Stomach (tissue), 9 donors: Measurements from ENCODE around the gene COL21A1. TPM values are rescaled to one million over a fixed set of nuclear protein-coding genes. Genes with fewer than 3 reads are reported as not detected.

Experiments used
- DNase-seq, 2 donors: peaks; one replicate each; pipeline versions ENCODE4 v3.0.0 to v3.0.0-alpha.2; 2013 to 2019
- H3K27ac ChIP-seq, 5 donors: fragments of 200-600 bp in 4 of 5; sonication (generic) in 4 of 5; one replicate each; pipeline ENCODE4 v1.5.1; 2013 to 2019; ENCODE audit warnings: mild to moderate bottlenecking in 1 of 5, moderate library complexity in 1 of 5
- H3K27me3 ChIP-seq, 3 donors: fragments of 200-600 bp; sonication (generic); one replicate each; pipeline ENCODE4 v1.5.1; 2017 to 2019; ENCODE audit warnings: mixed run types in 1 of 3
- H3K36me3 ChIP-seq, 4 donors: fragments of 200-600 bp; sonication (generic); 1 replicate in 3 of 4; 2 replicates in 1 of 4; pipeline ENCODE4 v1.5.1; 2016 to 2019
- H3K4me1 ChIP-seq, 4 donors: fragments of 200-600 bp; sonication (generic); one replicate each; pipeline ENCODE4 v1.5.1; 2016 to 2019
- H3K4me3 ChIP-seq, 4 donors: fragments of 200-600 bp; sonication (generic) in 3 of 4; one replicate each; pipeline ENCODE4 v1.5.1; 2016 to 2019; ENCODE audit warnings: mild to moderate bottlenecking in 1 of 4
- H3K9me3 ChIP-seq, 4 donors: fragments of 200-600 bp; sonication (generic); one replicate each; pipeline ENCODE4 v1.5.1; 2016 to 2019
- CTCF ChIP-seq, 7 experiments: fragments of 450-650 bp in 4 of 7; fragments of 200-600 bp in 3 of 7; sonication (generic) in 3 of 7; IDR thresholded peaks; one replicate each; pipeline ENCODE4 v1.5.1; 2016 to 2019; ENCODE audit warnings: antibody characterized with exemption in 7 of 7, control low read depth in 2 of 7, mild to moderate bottlenecking in 1 of 7
- EP300 ChIP-seq: sonication (generic); formaldehyde crosslinking; IDR thresholded peaks from one replicate; pipeline ENCODE4 v1.6.1; 2017; ENCODE audit warnings: antibody characterized with exemption
- POLR2A ChIP-seq, 4 donors: fragments of 450-650 bp; IDR thresholded peaks; one replicate each; pipeline ENCODE4 v1.6.1; 2016; ENCODE audit warnings: antibody characterized with exemption in 4 of 4, control low read depth in 2 of 4, mild to moderate bottlenecking in 1 of 4, moderate library complexity in 1 of 4
- POLR2AphosphoS5 ChIP-seq, 3 donors: sonication (generic); formaldehyde crosslinking; IDR thresholded peaks; one replicate each; pipeline ENCODE4 v1.6.1; 2016; ENCODE audit warnings: antibody characterized with exemption in 3 of 3
- WGBS, 5 donors: extraction: QIAGEN DNeasy Blood & Tissue Kit in 3 of 5; methylation state at CpG; one replicate each; pipeline versions ENCODE4 v1.1.5 to v1.1.7; 2013 to 2018; 5-methylcytosine and 5-hydroxymethylcytosine counted together
- intact Hi-C: fragments of 100-400 bp; cut with DNase I; formaldehyde crosslinking; loops from one replicate; pipeline ENCODE4 v1.15.1; 2023; ENCODE audit warnings: low total_unique reads
- polyA plus RNA-seq, 3 donors: library from polyadenylated mRNA; stranded (reverse); fragments of 200-250 nt; gene quantifications; one replicate each; pipeline ENCODE4 v1.2.3, GENCODE V29; 2013
- total RNA-seq, 5 donors: library from RNA; depleted of rRNA; stranded (reverse); fragments of >200 nt; gene quantifications; one replicate each; pipeline versions ENCODE4 v1.1.0 to v1.2.3, GENCODE V29; 2014 to 2016
- donor health status: healthy with polysubstance abuse.
- donor health status: Bipolar disorder and iron deficiency.
- donor health status: healthy.

The COL21A1 gene
- total and polyA plus RNA-seq, 8 donors: 0.31 to 69.4 (median 4.1) TPM; not detected in 1

DNA sequence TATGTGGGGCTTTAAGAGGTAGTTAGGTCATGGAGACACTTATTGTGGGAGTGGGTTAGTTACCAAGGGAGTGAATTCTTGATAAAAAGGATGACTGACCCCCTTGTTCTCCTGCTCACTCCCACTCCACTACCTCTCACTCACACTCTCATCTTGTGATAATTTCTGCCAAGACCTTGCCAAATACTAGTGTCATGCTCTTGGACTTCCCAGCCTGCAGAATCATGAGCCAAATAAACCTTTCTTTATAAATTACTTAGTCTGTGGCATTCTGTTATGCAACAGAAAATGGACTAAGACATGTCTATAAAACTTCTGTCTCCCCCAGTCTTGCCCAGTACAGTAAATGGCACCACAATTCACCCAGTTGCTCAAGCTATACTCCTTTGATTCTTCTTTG is 93.3 kb downstream of the COL21A1 start:
- TF ChIP-seq EP300: no peak
- intact Hi-C loops: no loop called here
- H3K27me3 ChIP-seq: no peaks in the 10 kb centered on the region
- no peak overlapping the region for H3K4me3 ChIP-seq
- H3K9me3 ChIP-seq: peaks cover 0 to 29% (median 16%) of the 10 kb centered on the region in 4 donors
- no peak for DNase-seq
- H3K27ac ChIP-seq: no peak overlapping the region
- H3K36me3 ChIP-seq: peaks cover 0 to 13% (median 0%) of the 10 kb centered on the region in 4 donors
- H3K4me1 ChIP-seq: no peaks in the 10 kb centered on the region

DNA sequence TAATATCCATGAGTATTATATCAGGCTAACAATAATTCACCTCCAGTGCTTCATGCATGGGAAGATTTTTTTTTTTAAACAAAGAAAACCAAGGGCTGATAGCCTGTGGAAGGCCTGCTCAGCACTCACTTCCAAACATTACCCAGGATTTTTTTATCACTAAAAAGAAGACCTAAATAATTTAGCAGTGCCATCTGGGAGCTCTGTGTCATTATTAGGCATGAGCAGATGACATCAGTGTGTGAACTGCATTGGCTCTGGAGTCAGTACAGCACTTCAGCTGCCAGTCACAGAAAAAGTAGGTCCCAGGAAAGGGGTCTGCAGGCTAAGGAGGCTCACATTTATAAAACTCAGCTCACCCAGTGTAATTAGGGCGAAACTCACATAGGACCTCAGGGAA is 94.8 kb downstream of the COL21A1 start:
- H3K36me3 ChIP-seq: peaks cover 0 to 13% (median 0%) of the 10 kb centered on the region in 4 donors

GRCh38 chr6:56151609-56152224 is 95.7 kb downstream of the COL21A1 start:
- DNase-seq: peak in 1 of 2 donors; percentile 6
- TF ChIP-seq CTCF (IDR thresholded peaks at IDR 0.05): no peak
- TF ChIP-seq POLR2AphosphoS5 (IDR thresholded peaks at IDR 0.05): no peak
- TF ChIP-seq EP300: no peak
- no peak for TF ChIP-seq POLR2A (IDR thresholded peaks at IDR 0.05)
- 72 to 86% (median 79%) methylated on average over 3 of the region's 3 CpGs for WGBS, 5 donors
- no peak overlapping the region for H3K27ac ChIP-seq
- no peaks in the 10 kb centered on the region for H3K27me3 ChIP-seq
- peaks cover 0 to 13% (median 0%) of the 10 kb centered on the region in 4 donors for H3K36me3 ChIP-seq
- no peak overlapping the region for H3K4me3 ChIP-seq
- no peaks in the 10 kb centered on the region for H3K4me1 ChIP-seq
- H3K9me3 ChIP-seq: peaks cover 0 to 29% (median 16%) of the 10 kb centered on the region in 4 donors
- intact Hi-C loops: no loop called here

More for the DNA sequence above, 94.8 kb downstream of the COL21A1 start:
- intact Hi-C loops: no loop called here
- Histone ChIP-seq H3K4me1 (no peaks in the 10 kb centered on the region), H3K9me3 (peaks cover 0 to 29% (median 16%) of the 10 kb centered on the region in 4 donors), H3K27ac (no peak overlapping the region), H3K4me3 (no peak overlapping the region), H3K27me3 (no peaks in the 10 kb centered on the region)
- TF ChIP-seq CTCF (IDR thresholded peaks at IDR 0.05) (no peak), POLR2AphosphoS5 (IDR thresholded peaks at IDR 0.05) (no peak), POLR2A (IDR thresholded peaks at IDR 0.05) (no peak), EP300 (no peak)
- no peak for DNase-seq
- WGBS, 5 donors: 79 to 93% (median 91%) methylated on average over 1 of the region's 1 CpG

DNA sequence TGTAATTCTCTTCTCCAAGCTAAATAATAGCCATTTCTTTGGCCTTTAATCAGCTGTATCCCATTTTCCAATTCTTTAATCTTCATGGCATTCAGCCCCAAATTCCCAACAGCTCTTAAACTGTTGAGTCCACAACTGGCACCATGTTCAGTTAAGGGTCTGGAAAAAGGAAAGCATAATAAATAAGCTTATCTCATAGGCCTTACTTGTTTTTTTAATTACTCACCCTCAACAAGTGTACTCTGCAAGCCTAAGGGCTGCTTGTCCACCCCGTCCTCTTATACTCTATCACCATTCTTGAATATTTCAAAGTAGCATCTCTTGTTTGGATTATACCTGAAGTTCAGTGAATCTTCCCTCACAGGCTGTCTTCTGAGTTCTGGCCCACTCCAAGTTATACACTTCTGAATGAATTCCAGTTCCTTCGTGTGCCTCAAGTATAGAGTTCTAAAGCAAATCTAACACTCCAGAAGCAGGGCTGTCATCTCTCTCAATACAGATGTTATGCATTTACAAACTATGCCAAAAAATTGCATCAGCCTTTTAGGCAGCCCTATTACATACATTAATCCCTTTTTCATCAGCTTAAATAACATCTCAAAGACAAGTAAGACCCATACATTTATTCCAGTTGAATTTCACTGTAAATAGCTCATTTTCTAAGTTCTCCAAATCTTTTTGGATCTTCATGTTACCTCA is 98.7 kb downstream of the COL21A1 start:
- TF ChIP-seq POLR2AphosphoS5 (IDR thresholded peaks at IDR 0.05) (no peak), EP300 (no peak), CTCF (IDR thresholded peaks at IDR 0.05) (no peak), POLR2A (IDR thresholded peaks at IDR 0.05) (no peak)
- 44 to 78% (median 72%) methylated on average over 2 of the region's 2 CpGs for WGBS, 5 donors
- Histone ChIP-seq H3K36me3 (no peaks in the 10 kb centered on the region), H3K9me3 (peaks cover 0 to 16% (median 6%) of the 10 kb centered on the region in 4 donors), H3K4me1 (no peaks in the 10 kb centered on the region), H3K27me3 (no peaks in the 10 kb centered on the region), H3K4me3 (no peak overlapping the region), H3K27ac (no peak overlapping the region)
- intact Hi-C loops: no loop called here
- DNase-seq: peak in 1 of 2 donors; percentile 60

DNA sequence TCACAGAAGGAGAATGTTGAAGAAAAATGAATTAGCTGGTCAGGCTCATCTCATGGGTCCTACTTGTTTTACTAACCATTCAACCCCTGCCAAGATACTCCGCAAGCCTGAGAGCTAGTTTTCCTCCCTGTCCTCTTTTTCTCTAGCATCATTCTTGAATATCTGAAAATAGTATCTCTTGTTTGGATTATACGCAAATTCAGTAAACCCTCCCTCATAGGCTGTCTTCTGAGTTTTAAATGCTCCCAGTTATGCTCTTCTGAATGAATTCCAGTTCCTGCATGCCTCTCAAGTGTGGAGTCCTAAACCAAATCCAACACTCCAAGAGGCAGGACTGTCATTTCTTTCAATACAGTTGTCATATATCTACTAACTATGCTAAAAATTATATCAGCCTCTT is 99.6 kb downstream of the COL21A1 start:
- Histone ChIP-seq H3K27ac (no peak overlapping the region), H3K27me3 (no peaks in the 10 kb centered on the region), H3K4me3 (no peak overlapping the region), H3K4me1 (no peaks in the 10 kb centered on the region), H3K9me3 (peaks cover 0 to 8% (median 1%) of the 10 kb centered on the region in 4 donors), H3K36me3 (no peaks in the 10 kb centered on the region)
- peak in 1 of 2 donors; percentile 12 for DNase-seq
- intact Hi-C loops: no loop called here
- TF ChIP-seq EP300 (no peak), POLR2AphosphoS5 (IDR thresholded peaks at IDR 0.05) (no peak), POLR2A (IDR thresholded peaks at IDR 0.05) (no peak)
- WGBS, 5 donors: 53 to 86% (median 68%) methylated on average over 2 of the region's 2 CpGs
